HCT116 (cell line): ENCODE data around the gene ZNF446.

ENCODE experiments used
- CEBPB ChIP-seq: IDR thresholded peaks from 2 replicates; pipeline ENCODE4 v1.6.1; 2012; ENCODE audit warnings: low read depth
- EZH2 ChIP-seq: fragments of 200-600 bp; sonication (generic); IDR thresholded peaks from 2 replicates; pipeline ENCODE4 v1.6.1; 2017; ENCODE audit warnings: antibody characterized with exemption, mixed run types
- EZH2phosphoT487 ChIP-seq: fragments of 200-600 bp; IDR thresholded peaks from 2 replicates; pipeline ENCODE4 v1.6.1; 2018; ENCODE audit warnings: antibody characterized with exemption, borderline replicate concordance
- FOSL1 ChIP-seq: IDR thresholded peaks from 2 replicates; pipeline ENCODE4 v1.6.1; 2012; ENCODE audit warnings: low read depth
- JUND ChIP-seq: IDR thresholded peaks from 2 replicates; pipeline ENCODE4 v1.6.1; 2012
- POLR2A ChIP-seq: IDR thresholded peaks from 2 replicates; pipeline ENCODE4 v1.7.0; 2011; ENCODE audit warnings: borderline replicate concordance; ENCODE audit not compliant: insufficient read depth, insufficient read length; ENCODE audit errors: extremely low read depth
- POLR2AphosphoS5 ChIP-seq: IDR thresholded peaks from 2 replicates; pipeline ENCODE4 v1.6.1; 2011; ENCODE audit warnings: mild to moderate bottlenecking, low read depth, low read length, moderate library complexity
- SP1 ChIP-seq: IDR thresholded peaks from 2 replicates; pipeline ENCODE4 v1.6.1; 2012; ENCODE audit warnings: low read depth
- ZBTB33 ChIP-seq: IDR thresholded peaks from 2 replicates; pipeline ENCODE4 v1.6.1; 2011; ENCODE audit warnings: mild to moderate bottlenecking, low read length, moderate library complexity; ENCODE audit not compliant: insufficient replicate concordance; ENCODE audit errors: extremely low read depth
- TF ChIP-seq, protein P1 (sequence below), 3 experiments: fragments of 200-600 bp in 1 of 3; sonication (generic) in 1 of 3; IDR thresholded peaks in 2 of 3; conservative IDR thresholded peaks in 1 of 3; 2 replicates each; pipeline ENCODE4 v1.5.1; 2012 to 2017; ENCODE audit warnings: low read depth in 2 of 3, low read length in 2 of 3, antibody characterized with exemption in 1 of 3, borderline replicate concordance in 1 of 3, control low read depth in 1 of 3, mild to moderate bottlenecking in 1 of 3, mixed read lengths in 1 of 3, mixed run types in 1 of 3, moderate library complexity in 1 of 3; ENCODE audit not compliant: insufficient read depth in 1 of 3
- TF ChIP-seq, protein P2 (sequence below): IDR thresholded peaks from 2 replicates; pipeline ENCODE4 v1.6.1; 2012

DNA sequence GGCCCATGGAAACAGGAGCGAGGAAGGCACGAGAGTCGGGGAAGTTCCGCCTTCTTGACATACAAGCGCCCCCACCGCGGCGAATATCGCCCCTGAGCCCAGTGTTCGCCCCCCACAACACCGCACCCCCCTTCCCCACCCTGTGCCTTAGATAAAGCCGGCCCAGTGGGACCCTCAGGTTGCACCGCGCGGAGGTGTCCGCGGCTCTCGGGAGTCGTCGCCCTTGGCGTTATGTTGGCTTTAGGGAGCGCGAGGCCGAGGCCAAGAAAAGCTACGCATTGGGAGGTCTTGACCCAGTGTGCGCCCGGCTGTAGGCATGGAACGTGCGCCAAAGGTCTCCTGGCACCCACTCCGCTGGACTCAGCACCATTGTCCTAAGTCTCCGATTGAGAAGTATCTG lies 35.6 kb upstream of the ZNF446 start:
- TF ChIP-seq, protein P1, sequence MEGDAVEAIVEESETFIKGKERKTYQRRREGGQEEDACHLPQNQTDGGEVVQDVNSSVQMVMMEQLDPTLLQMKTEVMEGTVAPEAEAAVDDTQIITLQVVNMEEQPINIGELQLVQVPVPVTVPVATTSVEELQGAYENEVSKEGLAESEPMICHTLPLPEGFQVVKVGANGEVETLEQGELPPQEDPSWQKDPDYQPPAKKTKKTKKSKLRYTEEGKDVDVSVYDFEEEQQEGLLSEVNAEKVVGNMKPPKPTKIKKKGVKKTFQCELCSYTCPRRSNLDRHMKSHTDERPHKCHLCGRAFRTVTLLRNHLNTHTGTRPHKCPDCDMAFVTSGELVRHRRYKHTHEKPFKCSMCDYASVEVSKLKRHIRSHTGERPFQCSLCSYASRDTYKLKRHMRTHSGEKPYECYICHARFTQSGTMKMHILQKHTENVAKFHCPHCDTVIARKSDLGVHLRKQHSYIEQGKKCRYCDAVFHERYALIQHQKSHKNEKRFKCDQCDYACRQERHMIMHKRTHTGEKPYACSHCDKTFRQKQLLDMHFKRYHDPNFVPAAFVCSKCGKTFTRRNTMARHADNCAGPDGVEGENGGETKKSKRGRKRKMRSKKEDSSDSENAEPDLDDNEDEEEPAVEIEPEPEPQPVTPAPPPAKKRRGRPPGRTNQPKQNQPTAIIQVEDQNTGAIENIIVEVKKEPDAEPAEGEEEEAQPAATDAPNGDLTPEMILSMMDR (IDR thresholded peaks at IDR 0.05 in 2 of 3, conservative IDR thresholded peaks at IDR 0.05 in 1 of 3; ENCODE audit: borderline replicate concordance in 1 of 3, insufficient read depth in 1 of 3, low read depth in 2 of 3, low read length in 2 of 3): no peak
- TF ChIP-seq EZH2: no peak
- TF ChIP-seq, protein P2, sequence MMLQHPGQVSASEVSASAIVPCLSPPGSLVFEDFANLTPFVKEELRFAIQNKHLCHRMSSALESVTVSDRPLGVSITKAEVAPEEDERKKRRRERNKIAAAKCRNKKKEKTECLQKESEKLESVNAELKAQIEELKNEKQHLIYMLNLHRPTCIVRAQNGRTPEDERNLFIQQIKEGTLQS: no peak
- TF ChIP-seq POLR2A: no peak
- no peak for TF ChIP-seq SP1
- no peak for TF ChIP-seq JUND
- TF ChIP-seq EZH2phosphoT487: no peak
- no peak for TF ChIP-seq FOSL1
- no peak for TF ChIP-seq ZBTB33
- TF ChIP-seq POLR2AphosphoS5: no peak
- no peak for TF ChIP-seq CEBPB
